ENCODE data around the gene CDH12. TPM values are rescaled to one million over a fixed set of nuclear protein-coding genes. Genes with fewer than 3 reads are reported as not detected.

Gene CDH12
- total RNA-seq, 1 experiment from 2014 or later, result not detected

DNA sequence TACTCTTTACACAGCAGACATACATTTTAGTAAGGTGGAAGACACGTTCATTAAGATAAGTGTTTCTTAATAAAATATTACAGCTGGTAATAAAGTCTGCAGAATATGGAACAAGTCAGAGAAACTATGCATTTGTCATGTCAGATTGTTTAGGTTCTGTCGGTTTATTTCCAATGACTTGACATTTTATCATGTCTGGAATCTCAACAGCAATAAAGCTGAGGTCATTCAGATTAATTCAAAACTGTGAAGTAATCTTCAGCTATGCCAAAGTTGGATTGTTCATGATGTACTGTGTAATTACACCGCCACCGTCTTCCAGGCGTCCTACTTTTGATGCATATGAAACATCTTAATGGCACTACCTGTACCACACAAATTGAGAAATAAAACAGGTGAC is 1032.6 kb downstream of the CDH12 start:
- H3K4me2 ChIP-seq (ENCODE audit: low read length), result no peak overlapping the region
- H4K20me1 ChIP-seq (ENCODE audit: insufficient read depth), result no peaks in the 10 kb centered on the region
- H3K36me3 ChIP-seq (ENCODE audit: control insufficient read depth in 1 of 2, insufficient read depth in 2 of 2, low read length in 2 of 2), result no peaks in the 10 kb centered on the region
- no peak overlapping the region for H3K9ac ChIP-seq (ENCODE audit: low read length)
- H2AFZ ChIP-seq (ENCODE audit: low read depth, low read length, poor library complexity, severe bottlenecking), result no peak overlapping the region
- no peaks in the 10 kb centered on the region for H3K9me2 ChIP-seq (ENCODE audit: insufficient read depth)
- no peaks in the 10 kb centered on the region for H3K27me3 ChIP-seq (ENCODE audit: insufficient read depth, low read length)
- BruUV-seq (replicated peaks), result no TSS peak
- no peak for ATAC-seq
- H3K79me2 ChIP-seq (ENCODE audit: insufficient read depth, low read length), result no peaks in the 10 kb centered on the region
- ChIA-PET POLR2A (no interaction called here), RAD21 (ENCODE audit: low non-redundant PET in 1 of 2, low total read pairs in 2 of 2, uncharacterized antibody in 2 of 2, unreplicated experiment in 2 of 2) (no interaction called here), CTCF (no interaction called here)
- peaks cover 3 to 13% of the 10 kb centered on the region in 2 experiments; a peak in 2 of 4 replicates for H3K9me3 ChIP-seq (ENCODE audit: control insufficient read depth in 1 of 2, insufficient read depth in 1 of 2, low read depth in 1 of 2, low read length in 2 of 2)
- H3K4me3 ChIP-seq (replicated peaks in 1 of 2; ENCODE audit: low read depth in 1 of 2, low read length in 2 of 2), result no peak overlapping the region
- DNase-seq (ENCODE audit: low read depth, low spot score), result no peak
- H3K27ac ChIP-seq (ENCODE audit: low read depth, low read length), result no peak overlapping the region
- TF ChIP-seq POLR2AphosphoS5 (IDR thresholded peaks at IDR 0.05; ENCODE audit: low read depth, low read length), result no peak
- TF ChIP-seq, protein P1, sequence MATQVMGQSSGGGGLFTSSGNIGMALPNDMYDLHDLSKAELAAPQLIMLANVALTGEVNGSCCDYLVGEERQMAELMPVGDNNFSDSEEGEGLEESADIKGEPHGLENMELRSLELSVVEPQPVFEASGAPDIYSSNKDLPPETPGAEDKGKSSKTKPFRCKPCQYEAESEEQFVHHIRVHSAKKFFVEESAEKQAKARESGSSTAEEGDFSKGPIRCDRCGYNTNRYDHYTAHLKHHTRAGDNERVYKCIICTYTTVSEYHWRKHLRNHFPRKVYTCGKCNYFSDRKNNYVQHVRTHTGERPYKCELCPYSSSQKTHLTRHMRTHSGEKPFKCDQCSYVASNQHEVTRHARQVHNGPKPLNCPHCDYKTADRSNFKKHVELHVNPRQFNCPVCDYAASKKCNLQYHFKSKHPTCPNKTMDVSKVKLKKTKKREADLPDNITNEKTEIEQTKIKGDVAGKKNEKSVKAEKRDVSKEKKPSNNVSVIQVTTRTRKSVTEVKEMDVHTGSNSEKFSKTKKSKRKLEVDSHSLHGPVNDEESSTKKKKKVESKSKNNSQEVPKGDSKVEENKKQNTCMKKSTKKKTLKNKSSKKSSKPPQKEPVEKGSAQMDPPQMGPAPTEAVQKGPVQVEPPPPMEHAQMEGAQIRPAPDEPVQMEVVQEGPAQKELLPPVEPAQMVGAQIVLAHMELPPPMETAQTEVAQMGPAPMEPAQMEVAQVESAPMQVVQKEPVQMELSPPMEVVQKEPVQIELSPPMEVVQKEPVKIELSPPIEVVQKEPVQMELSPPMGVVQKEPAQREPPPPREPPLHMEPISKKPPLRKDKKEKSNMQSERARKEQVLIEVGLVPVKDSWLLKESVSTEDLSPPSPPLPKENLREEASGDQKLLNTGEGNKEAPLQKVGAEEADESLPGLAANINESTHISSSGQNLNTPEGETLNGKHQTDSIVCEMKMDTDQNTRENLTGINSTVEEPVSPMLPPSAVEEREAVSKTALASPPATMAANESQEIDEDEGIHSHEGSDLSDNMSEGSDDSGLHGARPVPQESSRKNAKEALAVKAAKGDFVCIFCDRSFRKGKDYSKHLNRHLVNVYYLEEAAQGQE (IDR thresholded peaks at IDR 0.05; ENCODE audit: low read depth), result no peak
- no peak for TF ChIP-seq EZH2 (IDR thresholded peaks at IDR 0.05)
- no peak for TF ChIP-seq YY1 (IDR thresholded peaks at IDR 0.05; ENCODE audit: extremely low read depth, insufficient replicate concordance, low read depth, low read length)
- TF ChIP-seq, protein P2, sequence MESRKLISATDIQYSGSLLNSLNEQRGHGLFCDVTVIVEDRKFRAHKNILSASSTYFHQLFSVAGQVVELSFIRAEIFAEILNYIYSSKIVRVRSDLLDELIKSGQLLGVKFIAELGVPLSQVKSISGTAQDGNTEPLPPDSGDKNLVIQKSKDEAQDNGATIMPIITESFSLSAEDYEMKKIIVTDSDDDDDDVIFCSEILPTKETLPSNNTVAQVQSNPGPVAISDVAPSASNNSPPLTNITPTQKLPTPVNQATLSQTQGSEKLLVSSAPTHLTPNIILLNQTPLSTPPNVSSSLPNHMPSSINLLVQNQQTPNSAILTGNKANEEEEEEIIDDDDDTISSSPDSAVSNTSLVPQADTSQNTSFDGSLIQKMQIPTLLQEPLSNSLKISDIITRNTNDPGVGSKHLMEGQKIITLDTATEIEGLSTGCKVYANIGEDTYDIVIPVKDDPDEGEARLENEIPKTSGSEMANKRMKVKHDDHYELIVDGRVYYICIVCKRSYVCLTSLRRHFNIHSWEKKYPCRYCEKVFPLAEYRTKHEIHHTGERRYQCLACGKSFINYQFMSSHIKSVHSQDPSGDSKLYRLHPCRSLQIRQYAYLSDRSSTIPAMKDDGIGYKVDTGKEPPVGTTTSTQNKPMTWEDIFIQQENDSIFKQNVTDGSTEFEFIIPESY (IDR thresholded peaks at IDR 0.05; ENCODE audit: extremely low read depth, insufficient replicate concordance, low read length), result no peak
- TF ChIP-seq CBX3 (IDR thresholded peaks at IDR 0.05; ENCODE audit: low read depth), result no peak
- no peak for TF ChIP-seq EZH2phosphoT487 (IDR thresholded peaks at IDR 0.05; ENCODE audit: borderline replicate concordance)
- TF ChIP-seq, protein P3, sequence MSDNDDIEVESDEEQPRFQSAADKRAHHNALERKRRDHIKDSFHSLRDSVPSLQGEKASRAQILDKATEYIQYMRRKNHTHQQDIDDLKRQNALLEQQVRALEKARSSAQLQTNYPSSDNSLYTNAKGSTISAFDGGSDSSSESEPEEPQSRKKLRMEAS (IDR thresholded peaks at IDR 0.05), result no peak
- no peak for TF ChIP-seq JUND (IDR thresholded peaks at IDR 0.05)
- no peak for TF ChIP-seq RAD21 (IDR thresholded peaks at IDR 0.05; ENCODE audit: low read depth)
- TF ChIP-seq CEBPB (IDR thresholded peaks at IDR 0.05; ENCODE audit: low read depth), result no peak
- TF ChIP-seq SRF (IDR thresholded peaks at IDR 0.05; ENCODE audit: low read depth), result no peak
- TF ChIP-seq TCF7L2 (IDR thresholded peaks at IDR 0.05; ENCODE audit: borderline replicate concordance, extremely low read depth, insufficient read depth, insufficient read length), result no peak
- no peak for TF ChIP-seq ZNF274 (IDR thresholded peaks at IDR 0.05; ENCODE audit: low read depth, low read length)
- no peak for TF ChIP-seq SP1 (IDR thresholded peaks at IDR 0.05; ENCODE audit: low read depth)
- TF ChIP-seq FOSL1 (IDR thresholded peaks at IDR 0.05; ENCODE audit: low read depth), result no peak
- no peak for TF ChIP-seq ZFX (IDR thresholded peaks at IDR 0.05)
- no peaks in the 10 kb centered on the region for H3K4me1 ChIP-seq (ENCODE audit: control insufficient read depth in 1 of 2, insufficient read depth in 2 of 2, low read length in 2 of 2)
- intact Hi-C loops (cut with micrococcal nuclease), result no loop called here
